Measurements from ENCODE around the gene HACD1.
A peak's percentile ranks its signal among the peaks of the same experiment; 100 is the strongest.

The HACD1 gene

DNA sequence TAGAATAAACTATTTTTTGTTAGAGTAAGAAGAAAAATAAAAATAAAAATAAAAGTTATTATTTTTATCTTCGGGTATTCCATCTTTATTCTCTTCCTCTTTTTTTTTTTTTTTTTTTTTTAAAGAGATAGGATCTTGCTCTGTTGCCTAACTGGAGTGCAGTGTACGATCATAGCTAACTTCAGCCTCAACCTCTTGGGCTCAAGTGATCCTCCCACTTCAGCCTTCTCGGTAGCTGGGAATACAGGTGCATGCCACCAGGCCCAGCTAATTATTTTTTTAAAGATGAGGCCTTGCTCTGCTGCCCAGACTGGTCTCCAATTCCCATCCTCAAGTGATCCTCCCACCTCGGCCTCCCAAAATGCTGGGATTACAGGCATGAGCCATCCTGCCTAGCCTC, 42.2 kb upstream of the HACD1 start:
- Histone ChIP-seq H3K9me3 (ENCODE audit: insufficient read depth, low read depth, low read length) (no peaks in the 10 kb centered on the region), H3K79me2 (ENCODE audit: insufficient read depth, low read length) (peaks cover 89% of the 10 kb centered on the region), H3K4me2 (ENCODE audit: low read depth, low read length, poor library complexity, severe bottlenecking) (no peak overlapping the region), H3K27me3 (ENCODE audit: insufficient read depth, low read length, poor library complexity, severe bottlenecking) (no peaks in the 10 kb centered on the region), H3K9ac (ENCODE audit: low read depth, low read length, poor library complexity, severe bottlenecking) (peak overlapping the region; percentile 10), H3K4me3 (ENCODE audit: low read length, poor library complexity, severe bottlenecking) (no peak overlapping the region), H3K36me3 (ENCODE audit: insufficient read depth, low read length) (peaks cover 29% of the 10 kb centered on the region), H3K9me2 (replicated peaks; ENCODE audit: low read depth, low read length) (no peaks in the 10 kb centered on the region), H3K4me1 (ENCODE audit: insufficient read depth, low read length, poor library complexity, severe bottlenecking) (peaks cover 51% of the 10 kb centered on the region), H2AFZ (ENCODE audit: low read length) (no peak overlapping the region), H3F3A (ENCODE audit: low read depth) (peaks cover 29% of the 10 kb centered on the region; the same call in 1 of the 2 replicates), H4K20me1 (ENCODE audit: insufficient read depth, low read length, poor library complexity, severe bottlenecking) (no peaks in the 10 kb centered on the region)
- TF ChIP-seq, protein P1, sequence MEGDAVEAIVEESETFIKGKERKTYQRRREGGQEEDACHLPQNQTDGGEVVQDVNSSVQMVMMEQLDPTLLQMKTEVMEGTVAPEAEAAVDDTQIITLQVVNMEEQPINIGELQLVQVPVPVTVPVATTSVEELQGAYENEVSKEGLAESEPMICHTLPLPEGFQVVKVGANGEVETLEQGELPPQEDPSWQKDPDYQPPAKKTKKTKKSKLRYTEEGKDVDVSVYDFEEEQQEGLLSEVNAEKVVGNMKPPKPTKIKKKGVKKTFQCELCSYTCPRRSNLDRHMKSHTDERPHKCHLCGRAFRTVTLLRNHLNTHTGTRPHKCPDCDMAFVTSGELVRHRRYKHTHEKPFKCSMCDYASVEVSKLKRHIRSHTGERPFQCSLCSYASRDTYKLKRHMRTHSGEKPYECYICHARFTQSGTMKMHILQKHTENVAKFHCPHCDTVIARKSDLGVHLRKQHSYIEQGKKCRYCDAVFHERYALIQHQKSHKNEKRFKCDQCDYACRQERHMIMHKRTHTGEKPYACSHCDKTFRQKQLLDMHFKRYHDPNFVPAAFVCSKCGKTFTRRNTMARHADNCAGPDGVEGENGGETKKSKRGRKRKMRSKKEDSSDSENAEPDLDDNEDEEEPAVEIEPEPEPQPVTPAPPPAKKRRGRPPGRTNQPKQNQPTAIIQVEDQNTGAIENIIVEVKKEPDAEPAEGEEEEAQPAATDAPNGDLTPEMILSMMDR (conservative IDR thresholded peaks at IDR 0.05; ENCODE audit: low read length), result no peak
- TF ChIP-seq EZH2phosphoT487 (IDR thresholded peaks at IDR 0.05; ENCODE audit: borderline replicate concordance), result no peak

DNA sequence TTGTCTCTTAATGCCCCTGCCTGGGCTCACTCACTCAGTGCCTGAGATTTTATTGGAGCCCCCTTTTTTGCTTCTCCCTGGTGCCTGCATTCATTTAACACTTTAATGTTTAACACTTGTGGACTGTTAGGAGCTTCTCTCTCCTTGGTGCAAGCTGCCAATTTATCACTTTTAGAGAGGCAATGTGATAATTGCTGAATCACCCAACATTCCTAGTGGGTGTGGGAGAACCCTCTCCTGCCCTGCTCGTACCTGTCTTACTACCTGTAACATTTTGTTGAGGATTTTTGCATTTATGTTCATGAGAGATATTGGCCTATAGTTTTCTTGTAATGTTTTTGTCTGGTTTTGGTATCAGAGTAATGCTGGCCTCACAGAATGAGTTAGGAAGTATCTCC, 39.9 kb upstream of the HACD1 start:
- peak overlapping the region; percentile 27 for H3K4me3 ChIP-seq (ENCODE audit: low read length, poor library complexity, severe bottlenecking)
- H3K79me2 ChIP-seq (ENCODE audit: insufficient read depth, low read length), result peaks cover 99% of the 10 kb centered on the region
- no peak for TF ChIP-seq EZH2phosphoT487 (IDR thresholded peaks at IDR 0.05; ENCODE audit: borderline replicate concordance)
- TF ChIP-seq, protein P1 (conservative IDR thresholded peaks at IDR 0.05; ENCODE audit: low read length), result no peak
- no peaks in the 10 kb centered on the region for H3K9me2 ChIP-seq (replicated peaks; ENCODE audit: low read depth, low read length)
- H3F3A ChIP-seq (ENCODE audit: low read depth), result peaks cover 21% of the 10 kb centered on the region; the same call in 1 of the 2 replicates
- no peaks in the 10 kb centered on the region for H4K20me1 ChIP-seq (ENCODE audit: insufficient read depth, low read length, poor library complexity, severe bottlenecking)
- no peaks in the 10 kb centered on the region for H3K27me3 ChIP-seq (ENCODE audit: insufficient read depth, low read length, poor library complexity, severe bottlenecking)
- peaks cover 42% of the 10 kb centered on the region for H3K36me3 ChIP-seq (ENCODE audit: insufficient read depth, low read length)
- H3K9ac ChIP-seq (ENCODE audit: low read depth, low read length, poor library complexity, severe bottlenecking), result no peak overlapping the region
- H3K4me1 ChIP-seq (ENCODE audit: insufficient read depth, low read length, poor library complexity, severe bottlenecking), result peaks cover 39% of the 10 kb centered on the region
- H3K4me2 ChIP-seq (ENCODE audit: low read depth, low read length, poor library complexity, severe bottlenecking), result peak overlapping the region; percentile 47
- H3K9me3 ChIP-seq (ENCODE audit: insufficient read depth, low read depth, low read length), result peaks cover 13% of the 10 kb centered on the region
- no peak overlapping the region for H2AFZ ChIP-seq (ENCODE audit: low read length)

DNA sequence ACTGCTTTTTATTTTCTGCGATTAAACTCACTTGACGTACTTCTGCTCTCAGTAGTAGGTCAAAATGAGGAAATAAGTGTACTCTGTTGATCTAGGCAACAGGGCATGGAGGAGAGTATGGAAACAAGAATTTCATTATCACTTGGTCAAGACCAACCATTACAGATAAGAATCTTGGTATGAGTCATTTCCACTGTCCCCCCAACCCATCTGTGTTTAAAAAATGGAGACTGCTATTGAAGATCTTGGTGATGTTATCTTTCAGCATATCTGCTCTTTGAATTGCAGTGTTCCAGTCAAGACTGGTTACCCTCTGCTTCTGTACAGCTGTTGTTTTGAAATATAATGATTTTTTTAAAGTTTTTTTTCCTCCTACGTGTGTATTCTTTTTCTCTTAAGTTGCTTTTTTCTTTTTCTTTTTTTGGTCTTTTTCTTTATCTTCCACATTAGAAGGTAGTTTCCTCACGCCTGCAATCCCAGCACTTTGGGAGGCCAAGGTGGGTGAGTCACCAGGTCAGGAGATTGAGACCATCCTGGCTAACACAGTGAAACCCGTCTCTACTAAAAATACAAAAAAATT, 38.5 kb upstream of the HACD1 start:
- H3K4me2 ChIP-seq (ENCODE audit: low read depth, low read length, poor library complexity, severe bottlenecking), result peak overlapping the region; percentile 47
- peaks cover 37% of the 10 kb centered on the region for H3K4me1 ChIP-seq (ENCODE audit: insufficient read depth, low read length, poor library complexity, severe bottlenecking)

More for the DNA sequence above, 38.5 kb upstream of the HACD1 start:
- Histone ChIP-seq H4K20me1 (ENCODE audit: insufficient read depth, low read length, poor library complexity, severe bottlenecking) (peaks cover 4% of the 10 kb centered on the region), H3F3A (ENCODE audit: low read depth) (peaks cover 11% of the 10 kb centered on the region; the same call in 1 of the 2 replicates), H3K9ac (ENCODE audit: low read depth, low read length, poor library complexity, severe bottlenecking) (no peak overlapping the region), H3K4me3 (ENCODE audit: low read length, poor library complexity, severe bottlenecking) (peak overlapping the region; percentile 11), H3K9me2 (replicated peaks; ENCODE audit: low read depth, low read length) (no peaks in the 10 kb centered on the region), H3K79me2 (ENCODE audit: insufficient read depth, low read length) (peaks cover 99% of the 10 kb centered on the region), H3K27me3 (ENCODE audit: insufficient read depth, low read length, poor library complexity, severe bottlenecking) (no peaks in the 10 kb centered on the region), H3K9me3 (ENCODE audit: insufficient read depth, low read depth, low read length) (peaks cover 13% of the 10 kb centered on the region), H3K36me3 (ENCODE audit: insufficient read depth, low read length) (peaks cover 27% of the 10 kb centered on the region), H2AFZ (ENCODE audit: low read length) (no peak overlapping the region)
- TF ChIP-seq, protein P1 (conservative IDR thresholded peaks at IDR 0.05; ENCODE audit: low read length), result no peak
- no peak for TF ChIP-seq EZH2phosphoT487 (IDR thresholded peaks at IDR 0.05; ENCODE audit: borderline replicate concordance)

Data from Loucy (cell line).